ENCODE results near the gene SLC35C1.
A peak's percentile ranks its signal among the peaks of the same experiment; 100 is the strongest.

Gene SLC35C1

DNA sequence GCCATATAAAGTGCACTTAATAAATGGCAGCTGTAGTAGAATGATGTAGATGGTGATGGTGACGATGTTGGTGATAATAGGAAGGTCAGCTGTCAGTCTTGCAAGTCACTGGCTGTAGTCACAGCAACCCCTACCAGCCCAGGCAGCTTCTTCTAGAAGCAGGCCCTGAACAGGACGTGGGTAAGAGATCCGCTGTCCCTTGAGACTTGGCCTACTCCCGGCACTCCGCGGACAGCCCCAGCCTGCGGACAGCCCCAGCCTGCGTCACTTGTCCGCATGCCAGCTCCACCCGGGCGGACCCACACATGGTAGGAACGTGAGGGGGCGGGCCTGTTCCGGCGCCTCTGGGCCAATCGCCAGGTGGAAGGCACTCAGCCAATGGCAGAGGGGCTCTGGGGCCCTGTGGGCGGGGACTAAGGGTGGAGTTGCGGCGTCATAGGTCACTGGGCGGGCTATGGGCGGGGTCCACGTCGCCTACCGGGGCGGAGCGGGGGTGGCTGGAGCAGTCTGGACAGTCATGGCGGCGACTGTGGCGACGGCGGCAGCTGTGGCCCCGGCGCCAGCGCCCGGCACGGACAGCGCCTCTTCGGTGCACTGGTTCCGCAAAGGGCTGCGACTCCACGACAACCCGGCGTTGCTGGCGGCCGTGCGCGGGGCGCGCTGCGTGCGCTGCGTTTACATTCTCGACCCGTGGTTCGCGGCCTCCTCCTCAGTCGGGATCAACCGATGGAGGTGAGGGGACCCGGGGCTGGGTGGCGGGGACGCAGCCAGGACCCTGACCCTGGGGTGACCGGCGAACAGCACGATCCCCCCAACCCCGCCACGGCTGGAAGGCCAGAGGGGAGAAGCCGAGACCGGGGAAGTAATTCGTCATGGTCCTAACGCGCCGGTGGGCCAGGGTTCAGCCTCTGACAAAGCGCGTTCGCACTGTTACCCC lies 42.3 kb downstream of the SLC35C1 start, which contains the start of gene CRY2:
Gene CRY2, plus strand, starts transcription at position 502 of the 937 bp plus-strand sequence. Its CDS starts 16 bp downstream, at position 518.
- peak; percentile 72 for DNase-seq

DNA sequence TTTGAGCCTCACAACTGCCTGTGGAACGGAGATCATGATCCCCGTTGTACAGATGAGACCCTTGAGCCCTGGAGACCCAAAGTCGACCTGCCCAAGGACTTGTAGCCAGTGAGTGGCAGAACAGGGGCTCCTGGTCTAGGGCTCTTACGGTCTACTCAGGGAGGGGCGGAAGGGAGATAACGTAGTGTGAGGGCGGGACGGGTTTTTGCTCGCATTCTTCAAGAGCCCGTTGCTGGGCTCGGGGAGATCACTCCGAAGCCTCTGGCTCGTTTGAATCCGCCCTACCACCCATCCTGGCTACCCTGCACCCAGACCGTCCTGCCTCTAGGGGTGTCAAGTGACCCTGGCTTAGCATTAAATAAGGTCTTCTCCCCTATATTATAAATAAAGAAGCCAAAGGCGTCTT lies 43.0 kb downstream of the SLC35C1 start:
- no peak for DNase-seq

DNA sequence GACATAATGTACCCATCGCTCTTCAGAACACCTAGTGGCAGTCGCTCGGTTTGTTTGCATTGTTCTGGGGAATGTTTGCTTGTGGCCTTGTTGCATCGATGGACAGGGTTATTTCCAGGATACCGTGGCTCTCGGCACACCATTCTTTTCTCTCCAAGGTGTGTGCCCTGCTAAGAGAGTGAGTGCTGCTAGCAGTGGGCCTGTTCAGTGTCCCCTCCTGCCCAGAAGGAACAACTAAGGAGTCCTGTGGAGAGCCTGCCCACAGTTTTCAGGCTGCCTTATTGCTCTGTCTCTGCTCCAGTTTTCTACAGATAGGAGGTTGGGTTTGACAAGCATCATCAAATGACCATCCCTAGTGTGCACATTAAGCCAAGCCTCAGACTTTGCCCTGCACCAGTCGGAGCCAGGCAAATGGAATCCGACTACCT lies 43.7 kb downstream of the SLC35C1 start:
- DNase-seq = no peak

DNA sequence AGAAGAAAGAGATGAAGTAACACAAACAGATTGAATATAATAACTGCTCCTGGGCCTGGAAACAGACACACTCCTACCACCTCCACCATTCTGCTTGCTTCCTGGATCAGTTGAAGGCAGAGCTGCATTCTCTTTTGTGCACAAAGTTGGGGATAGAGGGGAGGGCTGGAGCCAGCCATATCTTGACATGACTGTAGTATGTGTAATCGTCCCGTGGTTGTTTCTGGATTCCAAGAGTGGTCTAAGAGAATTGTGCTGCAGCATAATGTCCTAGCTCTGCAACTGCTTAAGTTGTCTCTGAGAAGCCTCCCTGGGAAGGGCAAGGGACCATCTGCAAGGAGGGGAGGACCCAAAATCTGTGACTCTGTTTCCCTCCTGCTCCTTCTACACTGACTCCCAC lies 45.5 kb downstream of the SLC35C1 start:
- DNase-seq = no peak

DNA sequence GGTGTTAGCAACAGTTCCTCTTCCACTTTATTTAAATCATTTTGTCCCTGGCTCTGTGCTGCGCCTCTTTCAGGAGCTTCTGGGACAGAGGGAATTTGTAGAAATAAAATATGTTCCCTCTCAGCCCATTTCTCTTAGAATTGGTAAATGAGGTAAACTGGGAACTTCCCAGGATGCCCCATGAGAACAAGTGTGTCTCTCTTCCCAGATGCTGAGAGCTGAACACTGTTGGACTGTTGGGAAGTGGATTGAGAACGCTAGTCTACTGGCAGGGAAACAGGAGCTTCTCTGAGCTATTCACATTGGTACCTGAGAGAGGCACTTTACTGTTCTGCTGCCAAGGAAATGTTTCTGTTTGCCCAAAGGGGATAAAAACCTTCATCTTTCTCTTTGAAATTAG lies 46.3 kb downstream of the SLC35C1 start:
- no peak for DNase-seq

DNA sequence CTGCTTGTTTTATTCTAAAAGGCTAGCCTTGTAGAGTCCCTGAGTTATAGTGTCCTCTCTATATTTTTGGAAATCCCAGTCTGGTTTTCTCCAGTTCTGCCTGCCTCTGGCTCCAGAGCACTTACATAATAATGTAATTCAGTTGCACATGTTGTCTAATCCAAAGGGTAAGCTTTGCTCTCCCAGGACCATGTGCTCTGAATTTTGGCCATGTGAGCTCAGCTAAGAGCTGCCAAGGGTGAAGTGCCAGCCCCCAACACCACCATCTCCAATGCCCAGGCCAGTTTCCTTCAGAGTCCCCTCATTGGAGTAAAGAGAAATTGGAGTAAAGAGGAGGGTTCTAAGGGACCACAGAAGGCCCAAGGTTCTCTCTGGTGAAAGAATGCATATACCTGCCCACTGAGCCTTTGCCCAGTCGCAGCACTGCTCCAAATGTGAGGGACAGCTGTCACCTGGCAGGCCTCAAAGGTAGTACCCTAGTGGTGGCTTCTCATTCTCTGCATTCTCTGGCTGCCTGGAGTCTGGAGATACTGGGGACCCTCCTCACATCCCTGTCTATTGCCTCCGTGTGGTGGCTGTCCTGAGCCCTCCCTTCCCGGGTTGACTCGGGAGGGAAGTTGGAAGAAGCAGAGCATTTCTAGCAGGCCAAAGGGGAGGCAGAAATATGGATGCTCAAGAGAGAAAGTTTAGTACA lies 47.2 kb downstream of the SLC35C1 start:
- no peak for DNase-seq

DNA sequence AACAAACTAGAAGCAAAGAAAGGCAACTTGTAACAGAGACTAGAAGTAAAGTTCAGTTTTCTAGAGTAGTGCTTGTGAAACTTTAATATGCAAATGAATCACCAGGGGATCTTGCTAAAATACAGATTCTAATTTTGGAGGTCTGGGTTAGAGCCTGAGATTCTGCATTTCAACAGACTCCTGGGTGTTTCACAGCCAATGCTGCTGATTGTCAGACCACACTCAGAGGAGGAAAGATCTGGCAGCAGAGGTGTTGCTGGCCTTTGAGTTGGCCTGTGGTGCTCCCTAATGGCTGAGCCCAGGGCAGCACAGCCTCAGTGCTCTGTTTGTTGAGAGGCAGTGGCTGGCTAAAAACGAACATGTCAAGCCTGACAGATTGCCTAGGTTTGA lies 47.8 kb downstream of the SLC35C1 start:
- DNase-seq = no peak

DNA sequence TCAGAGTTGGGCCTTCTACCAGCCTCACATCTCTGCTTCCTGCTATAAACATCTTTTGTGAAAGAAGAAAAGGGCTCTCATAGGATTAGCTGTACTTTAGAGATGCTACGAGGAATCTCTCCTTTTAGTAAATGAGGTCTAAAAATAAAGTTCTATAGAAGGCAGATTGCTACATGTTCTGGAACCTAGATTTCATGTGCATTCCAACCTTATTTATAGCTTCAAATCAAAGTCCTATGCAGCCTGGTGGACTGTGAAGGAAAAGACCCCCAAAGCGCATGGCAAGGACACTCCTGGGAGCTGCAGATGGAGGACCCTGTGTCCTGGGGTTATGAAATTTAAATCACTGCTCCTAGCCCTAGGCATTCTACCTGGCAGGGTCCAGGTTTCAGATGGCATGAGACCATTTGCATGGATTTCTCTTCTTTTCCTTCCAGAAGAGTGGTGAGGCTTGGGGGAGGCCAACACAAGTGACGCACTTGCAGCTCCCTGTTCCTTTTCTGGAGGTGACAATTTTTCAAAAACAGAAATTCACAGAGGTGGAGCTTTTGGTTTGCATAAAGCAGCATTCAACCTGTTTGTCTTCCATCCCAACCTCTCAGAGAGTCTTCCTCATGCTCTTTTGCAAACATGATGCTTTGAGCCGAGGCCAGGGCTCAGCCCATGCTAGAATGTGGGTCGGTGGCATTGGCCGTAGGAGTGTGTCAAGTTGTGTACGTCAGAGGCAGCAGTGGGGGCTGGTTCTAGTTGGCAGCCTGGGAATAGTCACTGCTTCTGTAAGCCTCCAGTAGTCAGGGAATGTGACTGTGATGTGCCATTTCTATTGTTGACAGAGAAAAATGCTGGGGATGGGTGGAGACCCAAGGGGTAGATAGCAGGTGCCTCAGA lies 48.6 kb downstream of the SLC35C1 start:
- no peak for DNase-seq

DNA sequence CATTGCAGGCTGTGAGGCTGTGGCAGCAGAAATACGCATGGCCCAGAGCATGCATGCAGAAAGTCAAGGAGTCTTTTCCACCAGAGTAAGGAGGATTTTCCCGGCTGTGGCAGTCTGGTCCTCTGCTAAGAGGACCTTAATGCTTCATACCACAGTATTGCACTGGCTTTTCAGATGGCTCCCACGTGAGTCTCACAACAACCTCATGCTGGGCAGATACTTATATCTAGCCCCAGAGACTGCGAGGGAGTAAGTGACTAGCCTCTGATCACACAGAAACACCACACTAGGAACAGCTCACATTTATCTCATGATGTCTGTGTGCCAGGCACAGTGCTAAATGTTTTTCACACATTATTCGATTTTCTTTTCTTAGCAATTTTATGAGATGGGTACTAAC lies 50.4 kb downstream of the SLC35C1 start:
- no peak for DNase-seq

DNA sequence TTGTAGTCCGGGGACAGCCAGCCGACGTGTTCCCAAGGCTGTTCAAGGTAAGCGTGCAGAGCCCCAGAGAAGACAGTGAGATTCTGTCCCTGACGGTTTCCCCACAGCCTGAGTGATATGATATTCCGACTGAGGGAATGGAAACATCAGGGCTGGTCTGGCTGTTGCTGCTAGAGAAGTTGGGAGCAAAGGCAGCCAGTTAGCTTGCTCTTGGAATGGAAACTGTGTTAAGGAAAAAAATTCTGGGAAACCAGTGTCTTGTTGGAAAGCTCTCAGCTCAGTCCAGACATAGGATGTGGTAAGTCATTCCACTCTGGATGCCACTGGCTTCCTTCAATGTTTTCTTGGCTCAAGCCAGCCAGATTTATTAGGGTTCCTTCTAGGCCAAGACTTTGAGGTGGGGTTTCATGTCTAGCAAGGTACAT lies 51.1 kb downstream of the SLC35C1 start:
- DNase-seq = no peak

DNA sequence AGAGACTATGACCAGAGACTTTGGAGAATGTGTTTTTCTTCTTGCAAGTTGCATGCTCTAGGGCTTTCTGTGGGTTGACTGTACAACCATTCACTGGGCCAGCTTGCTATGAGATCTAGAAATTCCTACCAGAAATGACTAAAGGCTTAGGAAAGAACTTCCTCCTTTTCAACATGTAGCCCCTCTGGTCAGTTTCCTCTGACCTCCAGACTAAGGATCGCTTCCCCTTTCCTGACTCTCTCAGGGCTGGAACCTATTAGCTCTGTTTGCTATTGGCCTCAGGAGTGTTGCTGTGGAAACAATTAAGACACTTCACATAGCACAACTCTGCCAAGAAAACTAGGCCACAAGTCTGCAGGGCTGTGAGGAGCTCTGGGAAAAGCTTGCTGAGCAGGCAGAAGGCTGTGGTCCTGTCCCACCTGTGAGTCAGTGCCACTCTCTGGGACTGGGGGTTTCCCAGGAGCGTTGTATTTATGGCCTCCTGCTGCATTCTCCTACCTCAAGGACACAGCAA lies 53.1 kb downstream of the SLC35C1 start:
- no peak for DNase-seq

DNA sequence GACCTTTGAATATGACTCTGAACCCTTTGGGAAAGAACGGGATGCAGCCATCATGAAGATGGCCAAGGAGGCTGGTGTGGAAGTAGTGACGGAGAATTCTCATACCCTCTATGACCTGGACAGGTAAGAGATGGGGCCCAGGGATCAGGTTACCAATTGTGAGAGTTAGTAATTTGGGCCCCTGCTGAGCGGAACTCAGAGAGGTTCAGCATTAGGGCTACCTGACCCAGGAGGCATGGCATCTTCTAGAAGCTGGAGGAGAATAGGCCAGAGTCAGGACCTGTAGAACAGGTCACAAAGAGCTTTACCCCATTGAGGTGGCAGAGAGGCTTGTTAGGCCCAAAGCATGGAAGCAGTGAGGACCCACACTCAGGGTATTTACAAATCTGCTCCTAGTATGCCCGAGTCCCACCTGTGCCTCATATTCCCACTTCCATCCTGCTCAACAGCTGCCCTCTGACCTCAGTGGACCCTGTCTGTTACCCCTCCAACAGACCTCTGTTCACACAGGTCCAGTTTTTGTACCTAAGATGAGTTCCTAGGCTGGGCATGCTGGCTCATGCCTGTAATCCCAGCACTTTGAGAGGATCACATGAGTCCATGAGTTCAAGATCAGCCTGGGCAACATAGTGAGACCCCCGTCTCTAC lies 53.9 kb downstream of the SLC35C1 start:
- DNase-seq = no peak

DNA sequence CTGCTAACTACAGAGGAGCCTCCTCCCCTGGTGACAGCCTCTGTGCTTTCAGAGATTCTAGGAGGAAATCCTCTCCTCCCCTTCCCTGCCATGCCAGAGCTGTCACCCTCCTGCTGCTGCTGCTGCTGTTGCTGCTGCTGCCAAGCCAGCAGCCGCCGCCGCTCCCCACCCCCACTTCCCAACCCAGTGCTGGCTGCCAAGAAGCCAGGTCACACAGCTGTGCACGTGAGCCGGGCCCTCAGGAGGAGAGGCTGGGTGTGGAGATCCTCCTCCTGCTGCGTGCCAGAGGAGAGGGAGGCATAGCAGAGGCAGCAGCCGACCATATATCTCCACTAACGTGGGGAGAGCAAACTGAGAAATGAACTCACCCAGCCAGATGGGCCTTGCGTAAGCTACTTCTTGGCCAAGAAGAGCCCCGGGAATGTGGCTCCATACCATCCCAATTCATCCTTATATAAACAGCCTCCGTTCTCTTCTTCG lies 54.8 kb downstream of the SLC35C1 start:
- peak; percentile 65 for DNase-seq

DNA sequence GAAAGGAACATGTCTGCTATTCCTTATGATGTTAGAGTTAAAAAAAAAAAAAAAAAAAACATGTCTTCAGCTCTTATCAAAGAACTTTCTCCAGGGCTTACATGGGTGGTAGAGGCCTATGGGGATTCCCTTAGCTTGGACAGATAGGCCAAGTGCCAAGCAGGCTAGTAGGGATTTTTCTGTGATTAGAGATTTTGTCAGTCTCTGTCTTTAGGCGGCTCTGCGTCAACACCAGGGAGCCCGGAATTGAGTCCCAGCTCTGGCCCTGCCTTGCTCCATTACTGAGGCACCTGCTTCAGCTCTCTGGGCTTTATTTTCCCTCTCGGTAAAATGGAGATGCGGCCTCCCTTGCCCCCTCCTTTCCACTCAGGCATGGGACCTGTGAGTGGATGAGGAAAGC lies 55.4 kb downstream of the SLC35C1 start:
- no peak for DNase-seq

DNA sequence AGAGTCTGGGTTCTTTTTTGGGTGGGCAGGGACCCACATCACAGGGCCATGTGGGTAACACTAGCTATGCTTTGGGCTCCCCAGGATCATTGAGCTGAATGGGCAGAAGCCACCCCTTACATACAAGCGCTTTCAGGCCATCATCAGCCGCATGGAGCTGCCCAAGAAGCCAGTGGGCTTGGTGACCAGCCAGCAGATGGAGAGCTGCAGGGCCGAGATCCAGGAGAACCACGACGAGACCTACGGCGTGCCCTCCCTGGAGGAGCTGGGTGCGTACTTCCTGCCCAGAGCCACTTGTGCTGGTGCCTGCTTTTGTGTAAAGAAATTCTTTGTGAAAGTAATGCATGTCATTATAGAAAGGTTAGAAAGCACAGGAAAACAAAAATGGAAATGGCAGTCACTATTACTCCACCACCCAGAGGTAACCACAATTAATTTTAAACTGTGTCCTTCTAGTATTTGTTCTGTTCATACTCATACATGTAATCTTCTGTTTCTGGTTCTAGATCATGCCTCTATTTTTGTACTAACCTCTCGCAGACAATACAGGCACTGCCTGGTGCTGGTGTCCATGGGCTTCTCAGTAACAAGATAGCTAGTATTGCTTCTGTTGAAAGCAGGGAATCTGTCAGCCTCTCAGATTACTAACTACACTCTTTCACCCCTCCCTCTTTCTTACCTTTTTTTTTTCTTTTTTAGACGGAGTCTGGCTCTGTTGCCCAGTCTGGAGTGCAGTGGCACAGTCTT lies 56.0 kb downstream of the SLC35C1 start:
- no peak for DNase-seq

Data from NCI-H1694 treated with DMSO at 0.1 percent for 48 hours (cell line).